Hepatocyte (in vitro differentiated cells): ENCODE data around the gene TRAM2. TPM values are rescaled to one million over a fixed set of nuclear protein-coding genes. Genes with fewer than 3 reads are reported as not detected.

ENCODE experiments used
- DNase-seq: peaks from one replicate; pipeline ENCODE4 v3.0.0-alpha.2; 2016; ENCODE audit warnings: low spot score
- H2AFZ ChIP-seq: fragments of 200-600 bp; sonication (generic); 2 replicates; pipeline ENCODE4 v1.6.0; 2016; ENCODE audit warnings: antibody characterized with exemption, mild to moderate bottlenecking
- H3K27ac ChIP-seq: fragments of 200-600 bp; sonication (generic); 2 replicates; pipeline ENCODE4 v1.5.1; 2016; ENCODE audit warnings: mild to moderate bottlenecking
- H3K27me3 ChIP-seq: fragments of 200-600 bp; sonication (generic); 2 replicates; pipeline ENCODE4 v1.6.1; 2016
- H3K36me3 ChIP-seq: fragments of 200-600 bp; sonication (generic); replicated peaks from 2 replicates; pipeline ENCODE4 v1.5.1; 2016; ENCODE audit warnings: low read depth; ENCODE audit not compliant: insufficient read depth
- H3K4me1 ChIP-seq: fragments of 200-600 bp; sonication (generic); 2 replicates; pipeline ENCODE4 v1.5.1; 2016; ENCODE audit warnings: mild to moderate bottlenecking, moderate library complexity; ENCODE audit not compliant: insufficient read depth
- H3K4me2 ChIP-seq: fragments of 200-600 bp; sonication (generic); 2 replicates; pipeline ENCODE4 v1.6.0; 2016
- H3K4me3 ChIP-seq: fragments of 200-600 bp; sonication (generic); 2 replicates; pipeline ENCODE4 v1.5.1; 2016; ENCODE audit warnings: mild to moderate bottlenecking
- H3K79me2 ChIP-seq: fragments of 200-600 bp; sonication (generic); 2 replicates; pipeline ENCODE4 v1.6.0; 2017; ENCODE audit warnings: mild to moderate bottlenecking
- H3K9me2 ChIP-seq: fragments of 200-600 bp; sonication (generic); replicated peaks from 2 replicates; pipeline ENCODE4 v1.6.0; 2017; ENCODE audit warnings: mild to moderate bottlenecking; ENCODE audit not compliant: insufficient read depth
- H3K9me3 ChIP-seq: fragments of 200-600 bp; sonication (generic); 2 replicates; pipeline ENCODE4 v1.5.1; 2016; ENCODE audit warnings: low read depth, mild to moderate bottlenecking
- H4K20me1 ChIP-seq: fragments of 200-600 bp; sonication (generic); 2 replicates; pipeline ENCODE4 v1.6.0; 2016; ENCODE audit warnings: mild to moderate bottlenecking; ENCODE audit not compliant: insufficient read depth, poor library complexity, severe bottlenecking
- CTCF ChIP-seq: fragments of 200-600 bp; sonication (generic); IDR thresholded peaks from 2 replicates; pipeline ENCODE4 v1.5.1; 2016; ENCODE audit warnings: antibody characterized with exemption, mild to moderate bottlenecking; ENCODE audit not compliant: poor library complexity
- EZH2 ChIP-seq: fragments of 200-600 bp; sonication (generic); IDR thresholded peaks from 2 replicates; pipeline ENCODE4 v1.6.1; 2016; ENCODE audit warnings: antibody characterized with exemption, mild to moderate bottlenecking, borderline replicate concordance
- EZH2phosphoT487 ChIP-seq: fragments of 200-600 bp; sonication (generic); IDR thresholded peaks from one replicate; pipeline ENCODE4 v1.6.1; 2018; ENCODE audit warnings: antibody characterized with exemption, mild to moderate bottlenecking, low read depth, moderate library complexity; ENCODE audit not compliant: unreplicated experiment, severe bottlenecking
- WGBS: methylation state at CpG from one replicate; pipeline ENCODE4 v1.1.6; 2016; ENCODE audit warnings: low lambda C conversion rate; ENCODE audit errors: missing lambda C conversion rate; 5-methylcytosine and 5-hydroxymethylcytosine counted together
- polyA plus RNA-seq: library from polyadenylated mRNA; unstranded; fragments of >200 nt; fragmentation: Nextera tagmentation; extraction: Ambion mirVana; gene quantifications from 2 replicates; pipeline ENCODE4 v1.2.1, GENCODE V29; 2016
- total RNA-seq: library from RNA; depleted of rRNA; stranded (reverse); fragments of >200 nt; gene quantifications from 2 replicates; pipeline ENCODE4 v1.2.3, GENCODE V29; 2014

Gene TRAM2
- total and polyA plus RNA-seq, 2 experiments from 2014 or later = 29.6 to 47.6 TPM

GRCh38 chr6:52514514-52514913 lies 62.3 kb downstream of the TRAM2 start:
- Histone ChIP-seq H3K36me3 (peaks cover 4% of the 10 kb centered on the region), H3K4me1 (peaks cover 46% of the 10 kb centered on the region), H3K9me3 (no peaks in the 10 kb centered on the region), H3K27me3 (no peaks in the 10 kb centered on the region), H4K20me1 (no peaks in the 10 kb centered on the region), H2AFZ (no peak overlapping the region), H3K4me3 (no peak overlapping the region), H3K27ac (peak overlapping the region; percentile 83), H3K79me2 (peaks cover 19% of the 10 kb centered on the region), H3K9me2 (no peaks in the 10 kb centered on the region), H3K4me2 (no peak overlapping the region)
- peak; percentile 52 for DNase-seq
- no peak for TF ChIP-seq EZH2
- no peak for TF ChIP-seq CTCF
- no peak for TF ChIP-seq EZH2phosphoT487
- WGBS = 58% methylated on average over 7 of the region's 7 CpGs

GRCh38 chr6:52513896-52514295 lies 63.0 kb downstream of the TRAM2 start:
- Histone ChIP-seq H3K79me2 (peaks cover 12% of the 10 kb centered on the region), H3K4me2 (no peak overlapping the region), H3K4me1 (peaks cover 46% of the 10 kb centered on the region), H3K27me3 (no peaks in the 10 kb centered on the region), H4K20me1 (no peaks in the 10 kb centered on the region), H3K36me3 (peaks cover 4% of the 10 kb centered on the region), H3K9me2 (no peaks in the 10 kb centered on the region), H3K27ac (peak overlapping the region; percentile 83), H2AFZ (no peak overlapping the region), H3K4me3 (no peak overlapping the region), H3K9me3 (no peaks in the 10 kb centered on the region)
- TF ChIP-seq EZH2 = no peak
- WGBS = 97% methylated on average over 4 of the region's 4 CpGs
- DNase-seq = no peak

DNA sequence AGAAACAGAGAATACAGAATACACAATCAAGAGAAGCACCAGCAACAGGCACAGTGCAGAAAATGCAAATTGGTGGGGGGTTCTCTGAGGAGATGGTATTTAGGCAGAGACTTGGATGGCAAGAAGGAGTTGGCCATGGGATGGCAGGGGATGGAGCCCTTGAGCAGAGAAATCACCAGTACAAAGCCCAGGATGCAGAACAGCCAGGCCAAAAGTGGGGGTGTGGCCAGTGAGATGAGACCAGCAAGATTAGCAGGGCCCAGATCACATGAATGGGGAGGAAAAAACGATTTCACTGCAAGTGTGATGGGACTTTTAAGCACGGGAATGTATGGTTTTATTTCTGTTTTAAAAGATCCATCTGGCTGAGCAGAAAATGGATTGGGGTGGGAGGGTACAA lies 63.4 kb downstream of the TRAM2 start:
- no peak for DNase-seq
- no peak overlapping the region for H2AFZ ChIP-seq
- peaks cover 45% of the 10 kb centered on the region for H3K4me1 ChIP-seq
- no peak overlapping the region for H3K4me2 ChIP-seq
- WGBS = 76% methylated on average over 2 of the region's 2 CpGs
- H3K9me3 ChIP-seq = no peaks in the 10 kb centered on the region
- H3K9me2 ChIP-seq = no peaks in the 10 kb centered on the region
- TF ChIP-seq EZH2 (no peak), CTCF (no peak), EZH2phosphoT487 (no peak)
- no peak overlapping the region for H3K4me3 ChIP-seq
- no peak overlapping the region for H3K27ac ChIP-seq
- peaks cover 4% of the 10 kb centered on the region for H3K36me3 ChIP-seq
- H3K27me3 ChIP-seq = no peaks in the 10 kb centered on the region
- H3K79me2 ChIP-seq = peaks cover 8% of the 10 kb centered on the region
- H4K20me1 ChIP-seq = no peaks in the 10 kb centered on the region

DNA sequence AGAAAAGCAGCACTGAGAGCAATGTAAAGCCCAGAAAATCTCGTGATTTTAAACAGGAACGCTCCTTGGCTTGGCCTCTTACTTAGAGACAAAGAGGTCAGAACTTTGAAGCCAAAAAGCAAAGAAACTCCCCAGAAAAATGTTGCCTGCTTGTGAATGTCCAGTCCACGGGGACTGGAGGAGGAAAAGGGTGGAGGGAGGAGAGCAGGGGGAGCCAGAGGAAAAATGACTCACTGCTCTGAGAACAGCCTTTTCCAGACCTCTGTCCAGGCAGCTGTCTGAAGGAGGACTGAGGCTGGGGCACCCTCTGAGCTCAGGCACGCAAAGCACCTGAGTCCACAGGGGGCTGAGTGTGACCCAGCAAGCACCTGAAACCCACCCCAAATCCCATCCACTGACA lies 64.7 kb downstream of the TRAM2 start:
- peaks cover 4% of the 10 kb centered on the region for H3K36me3 ChIP-seq
- no peak for TF ChIP-seq EZH2phosphoT487
- TF ChIP-seq EZH2 = no peak
- no peak for TF ChIP-seq CTCF

More for the DNA sequence above, 64.7 kb downstream of the TRAM2 start:
- H3K4me1 ChIP-seq = peaks cover 33% of the 10 kb centered on the region
- no peak overlapping the region for H2AFZ ChIP-seq
- H3K27me3 ChIP-seq = no peaks in the 10 kb centered on the region
- DNase-seq = peak; percentile 71
- peak overlapping the region; percentile 88 for H3K27ac ChIP-seq
- H4K20me1 ChIP-seq = no peaks in the 10 kb centered on the region
- no peak overlapping the region for H3K4me3 ChIP-seq
- peaks cover 6% of the 10 kb centered on the region for H3K79me2 ChIP-seq
- WGBS = 55% methylated on average over 4 of the region's 4 CpGs
- no peaks in the 10 kb centered on the region for H3K9me3 ChIP-seq
- no peaks in the 10 kb centered on the region for H3K9me2 ChIP-seq
- H3K4me2 ChIP-seq = peak overlapping the region; percentile 36
